Keratinocyte (primary cell): Measurements from ENCODE around the gene VWA3A. TPM values are rescaled to one million over a fixed set of nuclear protein-coding genes. Genes with fewer than 3 reads are reported as not detected.

ENCODE experiments used
- DNase-seq: peaks from one replicate; pipeline ENCODE4 v3.0.0-alpha.2; 2011; ENCODE audit warnings: low read depth, missing footprints, low spot score
- FAIRE-seq: peaks from 2 replicates; lab custom pipeline; 2011; peaks lifted over from hg19 to GRCh38; lab: Jason Lieb, UNC
- H2AFZ ChIP-seq: 2 replicates; pipeline ENCODE4 v1.6.0; 2012; ENCODE audit warnings: low read length, control low read depth, inconsistent platforms; ENCODE audit not compliant: control insufficient read depth
- H3K27ac ChIP-seq: 2 replicates; pipeline ENCODE4 v1.5.1; 2011; ENCODE audit warnings: low read length; ENCODE audit not compliant: control insufficient read depth, insufficient read depth
- H3K27me3 ChIP-seq: 3 replicates; pipeline ENCODE4 v1.6.0; 2011; ENCODE audit warnings: low read length; ENCODE audit not compliant: control insufficient read depth, insufficient read depth; ENCODE audit errors: extremely low read depth
- H3K36me3 ChIP-seq, 2 experiments: 2 replicates in 1 of 2; 3 replicates in 1 of 2; pipeline ENCODE4 v1.5.1; 2011; ENCODE audit warnings: low read length in 2 of 2, mild to moderate bottlenecking in 1 of 2; ENCODE audit not compliant: control insufficient read depth in 2 of 2, insufficient read depth in 2 of 2; ENCODE audit errors: extremely low read depth in 1 of 2
- H3K4me1 ChIP-seq: 3 replicates; pipeline ENCODE4 v1.5.1; 2011; ENCODE audit warnings: low read length; ENCODE audit not compliant: control insufficient read depth, insufficient read depth; ENCODE audit errors: extremely low read depth
- H3K4me2 ChIP-seq: 3 replicates; pipeline ENCODE4 v1.6.0; 2011; ENCODE audit warnings: low read depth, low read length; ENCODE audit not compliant: control insufficient read depth, insufficient read depth; ENCODE audit errors: extremely low read depth
- H3K4me3 ChIP-seq, 3 experiments: fragments of 200-600 bp in 1 of 3; sonication (generic) in 1 of 3; 2 replicates in 2 of 3; 3 replicates in 1 of 3; pipeline ENCODE4 v1.5.1; 2011 to 2016; ENCODE audit warnings: low read length in 3 of 3, mild to moderate bottlenecking in 3 of 3, control low read depth in 2 of 3, inconsistent platforms in 1 of 3, low read depth in 1 of 3, mixed read lengths in 1 of 3, mixed run types in 1 of 3, moderate library complexity in 1 of 3; ENCODE audit not compliant: control insufficient read depth in 2 of 3, insufficient read depth in 2 of 3; ENCODE audit errors: extremely low read depth in 1 of 3
- H3K79me2 ChIP-seq: 2 replicates; pipeline ENCODE4 v1.6.0; 2012; ENCODE audit warnings: low read length; ENCODE audit not compliant: control insufficient read depth, insufficient read depth
- H3K9ac ChIP-seq: 3 replicates; pipeline ENCODE4 v1.6.0; 2011; ENCODE audit warnings: low read length; ENCODE audit not compliant: control insufficient read depth, insufficient read depth; ENCODE audit errors: extremely low read depth
- H3K9me1 ChIP-seq: 3 replicates; pipeline ENCODE4 v1.6.0; 2011; ENCODE audit warnings: low read length; ENCODE audit not compliant: control insufficient read depth, insufficient read depth; ENCODE audit errors: extremely low read depth
- H3K9me3 ChIP-seq: 2 replicates; pipeline ENCODE4 v1.5.1; 2012; ENCODE audit warnings: low read depth, low read length; ENCODE audit not compliant: control insufficient read depth
- H4K20me1 ChIP-seq: 3 replicates; pipeline ENCODE4 v1.6.0; 2011; ENCODE audit warnings: low read length; ENCODE audit not compliant: control insufficient read depth, insufficient read depth; ENCODE audit errors: extremely low read depth
- EZH2 ChIP-seq: IDR thresholded peaks from one replicate; pipeline ENCODE4 v1.6.1; 2012; ENCODE audit warnings: inconsistent platforms, mild to moderate bottlenecking, low read length, moderate library complexity
- dilution Hi-C: fragments of 300-500 bp; cut with MboI; formaldehyde crosslinking; loops from one replicate; pipeline ENCODE4 v1.7.0; 2020; ENCODE audit warnings: low sequenced_read_pairs; ENCODE audit not compliant: extremely low pct_ligation_motif_present
- polyA plus RNA-seq, 5 experiments: library from polyadenylated mRNA; depleted of rRNA in 3 of 5; stranded (reverse) in 3 of 5; stranded (forward) in 1 of 5; unstranded in 1 of 5; fragments of >200 nt; gene quantifications; 1 replicate in 1 of 5; 2 replicates in 3 of 5; 3 replicates in 1 of 5; pipeline versions ENCODE4 v1.2.1 to v1.2.3, GENCODE V29; 2011 to 2012; ENCODE audit warnings: missing spikeins in 2 of 5, low read depth in 1 of 5, low replicate concordance in 1 of 5
- TF ChIP-seq, protein P1 (sequence below), 3 experiments: IDR thresholded peaks in 1 of 3; conservative IDR thresholded peaks in 1 of 3; optimal IDR thresholded peaks in 1 of 3; 2 replicates in 2 of 3; 3 replicates in 1 of 3; pipeline versions ENCODE3 to v1.5.1; 2011; ENCODE audit warnings: low read length in 3 of 3, mild to moderate bottlenecking in 3 of 3, moderate library complexity in 2 of 3, control low read depth in 1 of 3, inconsistent platforms in 1 of 3; ENCODE audit not compliant: insufficient read depth in 2 of 3; ENCODE audit errors: extremely low read depth in 1 of 3

Gene VWA3A
- polyA plus RNA-seq, 1 donor (not counting 4 experiments of a cell fraction or from before 2014, with no cell fraction given), result 0.05 TPM

DNA sequence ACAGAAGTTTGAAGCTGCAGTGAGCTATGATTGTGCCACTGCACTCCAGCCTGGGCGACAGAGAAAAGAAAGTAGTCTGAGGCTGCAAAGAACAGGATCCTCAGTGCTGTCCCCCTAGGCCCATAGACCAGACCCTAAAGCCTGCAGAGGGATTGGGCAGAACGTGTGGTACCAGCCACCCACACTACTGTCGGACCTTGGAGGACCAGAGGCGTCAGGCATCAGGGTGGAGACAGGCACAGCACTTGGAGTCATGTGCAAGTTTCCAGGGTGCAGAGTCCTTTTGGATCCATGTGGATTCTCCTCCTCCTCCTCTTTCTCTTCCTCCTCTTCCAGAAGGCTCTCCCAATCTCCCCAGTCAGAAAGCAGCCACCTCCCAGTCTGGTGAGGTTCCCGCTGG, 72.1 kb downstream of the VWA3A start:
- Histone ChIP-seq H3K27ac (no peak overlapping the region), H3K4me3 (no peak overlapping the region), H3K9me1 (no peaks in the 10 kb centered on the region), H2AFZ (no peak overlapping the region), H3K36me3 (no peaks in the 10 kb centered on the region), H3K9ac (no peak overlapping the region), H4K20me1 (no peaks in the 10 kb centered on the region), H3K79me2 (no peaks in the 10 kb centered on the region), H3K9me3 (no peaks in the 10 kb centered on the region), H3K27me3 (peaks cover 32% of the 10 kb centered on the region), H3K4me2 (no peak overlapping the region), H3K4me1 (no peaks in the 10 kb centered on the region)
- FAIRE-seq (no peak), DNase-seq (no peak)
- dilution Hi-C loops, result no loop called here
- TF ChIP-seq EZH2, result no peak
- TF ChIP-seq, protein P1, sequence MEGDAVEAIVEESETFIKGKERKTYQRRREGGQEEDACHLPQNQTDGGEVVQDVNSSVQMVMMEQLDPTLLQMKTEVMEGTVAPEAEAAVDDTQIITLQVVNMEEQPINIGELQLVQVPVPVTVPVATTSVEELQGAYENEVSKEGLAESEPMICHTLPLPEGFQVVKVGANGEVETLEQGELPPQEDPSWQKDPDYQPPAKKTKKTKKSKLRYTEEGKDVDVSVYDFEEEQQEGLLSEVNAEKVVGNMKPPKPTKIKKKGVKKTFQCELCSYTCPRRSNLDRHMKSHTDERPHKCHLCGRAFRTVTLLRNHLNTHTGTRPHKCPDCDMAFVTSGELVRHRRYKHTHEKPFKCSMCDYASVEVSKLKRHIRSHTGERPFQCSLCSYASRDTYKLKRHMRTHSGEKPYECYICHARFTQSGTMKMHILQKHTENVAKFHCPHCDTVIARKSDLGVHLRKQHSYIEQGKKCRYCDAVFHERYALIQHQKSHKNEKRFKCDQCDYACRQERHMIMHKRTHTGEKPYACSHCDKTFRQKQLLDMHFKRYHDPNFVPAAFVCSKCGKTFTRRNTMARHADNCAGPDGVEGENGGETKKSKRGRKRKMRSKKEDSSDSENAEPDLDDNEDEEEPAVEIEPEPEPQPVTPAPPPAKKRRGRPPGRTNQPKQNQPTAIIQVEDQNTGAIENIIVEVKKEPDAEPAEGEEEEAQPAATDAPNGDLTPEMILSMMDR (optimal IDR thresholded peaks at IDR 0.05 in 1 of 3, IDR thresholded peaks at IDR 0.05 in 1 of 3, conservative IDR thresholded peaks at IDR 0.05 in 1 of 3; ENCODE audit: extremely low read depth in 1 of 3, insufficient read depth in 2 of 3, low read length in 3 of 3), result no peak

DNA sequence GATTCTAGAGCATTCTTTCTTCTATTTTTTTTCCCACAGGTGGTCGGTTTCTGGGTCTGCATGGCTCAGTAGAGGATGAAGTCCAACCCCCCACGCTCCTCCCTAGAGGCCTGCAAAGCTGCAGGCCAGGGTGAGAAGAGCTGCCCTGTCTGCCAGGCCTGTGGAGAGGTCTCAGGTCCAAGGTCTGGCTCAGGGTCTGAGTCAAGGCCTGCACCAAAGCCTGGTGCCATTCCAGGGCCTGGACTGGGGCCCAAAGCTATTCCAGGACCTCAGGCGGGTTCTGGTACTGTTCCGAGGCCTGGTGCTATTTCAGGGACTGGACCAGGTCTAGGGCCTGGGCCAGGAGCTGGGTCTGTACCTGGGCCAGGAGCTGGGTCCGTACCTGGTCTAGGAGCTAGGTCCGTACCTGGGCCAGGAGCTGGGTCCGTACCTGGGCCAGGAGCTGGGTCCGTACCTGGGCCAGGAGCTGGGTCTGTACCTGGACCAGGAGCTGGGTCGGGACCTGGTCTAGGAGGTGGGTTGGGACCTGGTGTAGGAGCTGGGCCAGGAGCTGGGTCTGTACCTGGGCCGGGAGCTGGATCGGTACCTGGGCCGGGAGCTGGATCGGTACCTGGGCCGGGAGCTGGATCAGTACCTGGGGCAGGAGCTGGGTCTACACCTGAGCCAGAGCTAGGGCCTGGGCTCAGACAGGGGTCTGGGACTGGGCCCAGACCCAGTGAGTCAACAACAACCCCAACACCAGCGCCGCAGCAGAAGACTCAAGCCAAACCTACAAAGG, 73.4 kb downstream of the VWA3A start:
- no peak overlapping the region for H3K27ac ChIP-seq
- H3K9me1 ChIP-seq, result no peaks in the 10 kb centered on the region
- H3K36me3 ChIP-seq, result no peaks in the 10 kb centered on the region
- no peaks in the 10 kb centered on the region for H3K4me1 ChIP-seq
- peaks cover 22% of the 10 kb centered on the region for H3K27me3 ChIP-seq
- H3K9me3 ChIP-seq, result no peaks in the 10 kb centered on the region
- H3K4me2 ChIP-seq, result no peak overlapping the region
- FAIRE-seq (no peak), DNase-seq (no peak)
- dilution Hi-C loops, result no loop called here
- no peak overlapping the region for H3K9ac ChIP-seq
- no peak overlapping the region for H3K4me3 ChIP-seq
- H4K20me1 ChIP-seq, result no peaks in the 10 kb centered on the region
- no peak for TF ChIP-seq EZH2
- TF ChIP-seq, protein P1 (optimal IDR thresholded peaks at IDR 0.05 in 1 of 3, IDR thresholded peaks at IDR 0.05 in 1 of 3, conservative IDR thresholded peaks at IDR 0.05 in 1 of 3; ENCODE audit: extremely low read depth in 1 of 3, insufficient read depth in 2 of 3, low read length in 3 of 3), result no peak
- H3K79me2 ChIP-seq, result no peaks in the 10 kb centered on the region
- no peak overlapping the region for H2AFZ ChIP-seq
